Activated T-cell treated with anti-CD3 and anti-CD28 coated beads, Interleukin-2, amount 50 U/mL, for 4 hours (primary cell): Measurements from ENCODE around the gene NET1. TPM values are rescaled to one million over a fixed set of nuclear protein-coding genes. Genes with fewer than 3 reads are reported as not detected.
"Not testable (repeated sequence)": the region's sequence is repeated elsewhere in the genome, so short reads cannot be mapped to it uniquely, and the experiment has no call there.

Experiments used
- ATAC-seq, 2 donors: fragments of 200-7000 bp; cut with Tn5 transposase; one replicate each; pipeline ENCODE4 v1.10.0; 2021
- DNase-seq: peaks from one replicate; pipeline ENCODE4 v3.0.0-alpha.2; 2020
- H3K27me3 Mint-ChIP-seq: one replicate; pipeline ENCODE4 v1.8.0; 2021; ENCODE audit warnings: low read depth, mixed read lengths
- H3K36me3 Mint-ChIP-seq: one replicate; pipeline ENCODE4 v1.8.0; 2022; ENCODE audit warnings: mixed read lengths; ENCODE audit not compliant: insufficient read depth
- H3K4me1 Mint-ChIP-seq: one replicate; pipeline ENCODE4 v1.8.0; 2021; ENCODE audit warnings: low read depth, mixed read lengths
- H3K4me3 Mint-ChIP-seq: one replicate; pipeline ENCODE4 v1.8.0; 2021; ENCODE audit warnings: mild to moderate bottlenecking, moderate library complexity, mixed read lengths
- H3K9me3 Mint-ChIP-seq: one replicate; pipeline ENCODE4 v1.8.0; 2021; ENCODE audit warnings: mixed read lengths
- total RNA-seq, 3 donors: library from RNA; stranded (reverse); gene quantifications; one replicate each; pipeline ENCODE4 v1.2.1, GENCODE V29; 2021

The NET1 gene
- total RNA-seq, 3 donors from 2014 or later = 12.7 to 35.4 (median 17.6) TPM

DNA sequence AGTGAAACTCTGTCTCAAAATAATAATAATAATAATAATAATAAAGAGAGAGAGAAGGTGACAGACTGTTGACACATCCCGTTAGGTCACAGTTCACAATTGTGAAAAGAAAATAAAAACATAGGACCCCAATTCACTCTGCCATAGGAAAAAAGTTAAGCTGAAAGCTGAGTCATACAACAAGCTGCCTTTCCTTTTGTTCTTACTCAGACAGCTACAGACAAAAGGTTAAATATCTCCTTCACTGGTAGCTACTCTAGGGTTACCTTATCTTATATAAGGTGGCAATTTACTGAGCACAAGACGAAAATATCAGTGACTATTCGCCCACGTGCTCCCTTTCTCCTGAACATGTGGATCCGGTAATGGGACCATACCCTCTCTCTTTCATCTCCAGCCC, 25.2 kb upstream of the NET1 start:
- Mint-ChIP-seq H3K27me3 (peaks cover 10% of the 10 kb centered on the region), H3K4me1 (no peaks in the 10 kb centered on the region), H3K9me3 (peaks cover 36% of the 10 kb centered on the region), H3K4me3 (no peak overlapping the region), H3K36me3 (peaks cover 5% of the 10 kb centered on the region)
- DNase-seq (no peak), ATAC-seq (no peak)

DNA sequence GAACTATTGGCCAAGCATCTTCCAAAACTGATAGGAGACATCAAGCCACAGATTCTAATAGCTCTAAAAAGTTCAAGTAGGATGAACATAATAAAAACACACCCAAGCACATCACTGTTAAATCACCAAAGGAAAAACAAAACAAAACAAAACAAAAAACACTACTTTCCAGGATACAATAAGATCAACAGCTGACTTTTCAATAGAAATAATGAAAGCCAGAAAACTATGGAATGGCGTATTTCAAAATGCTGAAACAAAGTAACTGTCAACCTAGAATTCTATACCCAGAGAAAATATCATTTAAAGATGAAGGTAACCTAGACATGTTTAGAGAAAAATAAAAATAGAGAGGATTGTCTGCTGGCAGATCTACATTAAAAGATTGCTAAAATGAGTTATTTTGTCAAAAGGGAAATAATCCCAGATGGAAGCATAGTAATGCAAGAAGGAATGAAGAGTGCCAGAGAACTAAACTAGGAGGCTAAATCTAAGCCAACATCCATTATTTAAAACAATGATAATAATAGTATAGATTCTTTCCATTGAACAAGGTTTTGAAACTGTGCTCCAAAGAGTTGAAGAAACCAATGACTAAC, 21.7 kb upstream of the NET1 start:
- ATAC-seq (no peak), DNase-seq (no peak)
- no peak overlapping the region for H3K4me3 Mint-ChIP-seq
- no peaks in the 10 kb centered on the region for H3K4me1 Mint-ChIP-seq
- H3K9me3 Mint-ChIP-seq = peaks cover 38% of the 10 kb centered on the region
- peaks cover 12% of the 10 kb centered on the region for H3K27me3 Mint-ChIP-seq
- peaks cover 5% of the 10 kb centered on the region for H3K36me3 Mint-ChIP-seq

DNA sequence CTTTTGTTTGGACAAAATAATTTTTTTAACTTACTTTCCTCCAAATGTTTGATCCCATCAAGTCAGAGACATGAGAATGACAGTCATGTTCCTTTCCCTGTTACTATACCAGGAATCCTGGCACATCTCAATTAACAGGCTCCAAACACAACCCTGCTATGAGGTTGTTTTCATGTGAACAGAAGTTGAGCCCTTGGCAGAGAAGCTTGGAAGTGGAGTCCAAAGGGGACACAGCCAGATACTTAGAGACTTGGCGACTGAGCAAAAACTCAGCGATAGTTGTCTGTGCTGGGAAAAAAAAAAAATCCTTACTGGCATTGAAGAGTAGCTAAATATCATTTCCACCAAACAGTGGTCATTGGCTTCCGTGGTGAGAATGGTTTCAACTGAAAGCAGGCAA, 20.6 kb upstream of the NET1 start:
- ATAC-seq (no peak), DNase-seq (no peak)
- peaks cover 5% of the 10 kb centered on the region for H3K36me3 Mint-ChIP-seq
- peaks cover 12% of the 10 kb centered on the region for H3K27me3 Mint-ChIP-seq
- peaks cover 38% of the 10 kb centered on the region for H3K9me3 Mint-ChIP-seq
- no peaks in the 10 kb centered on the region for H3K4me1 Mint-ChIP-seq
- H3K4me3 Mint-ChIP-seq = no peak overlapping the region

DNA sequence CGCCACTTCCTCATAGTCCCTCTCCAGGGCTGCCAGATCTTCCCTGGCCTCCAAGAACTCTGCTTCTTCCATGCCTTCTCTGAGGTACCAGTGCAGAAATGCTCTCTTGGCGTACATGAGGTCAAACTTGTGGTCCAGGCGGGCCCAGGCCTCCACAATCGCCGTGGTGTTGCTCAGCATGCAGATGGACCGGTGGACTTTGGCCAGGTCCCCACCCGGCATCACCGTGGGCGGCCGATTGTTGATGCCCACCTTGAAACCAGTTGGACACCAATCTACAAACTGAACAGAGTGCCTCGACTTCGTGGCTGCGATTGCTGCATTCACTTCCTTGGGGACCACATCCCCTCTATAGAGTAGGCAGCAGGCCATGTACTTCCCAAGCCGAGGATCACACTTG, 18.8 kb upstream of the NET1 start:
- no peak for DNase-seq
- Mint-ChIP-seq H3K9me3 (peaks cover 33% of the 10 kb centered on the region), H3K27me3 (peaks cover 13% of the 10 kb centered on the region), H3K4me1 (no peaks in the 10 kb centered on the region), H3K36me3 (peaks cover 3% of the 10 kb centered on the region), H3K4me3 (no peak overlapping the region)
- ATAC-seq = no peak

DNA sequence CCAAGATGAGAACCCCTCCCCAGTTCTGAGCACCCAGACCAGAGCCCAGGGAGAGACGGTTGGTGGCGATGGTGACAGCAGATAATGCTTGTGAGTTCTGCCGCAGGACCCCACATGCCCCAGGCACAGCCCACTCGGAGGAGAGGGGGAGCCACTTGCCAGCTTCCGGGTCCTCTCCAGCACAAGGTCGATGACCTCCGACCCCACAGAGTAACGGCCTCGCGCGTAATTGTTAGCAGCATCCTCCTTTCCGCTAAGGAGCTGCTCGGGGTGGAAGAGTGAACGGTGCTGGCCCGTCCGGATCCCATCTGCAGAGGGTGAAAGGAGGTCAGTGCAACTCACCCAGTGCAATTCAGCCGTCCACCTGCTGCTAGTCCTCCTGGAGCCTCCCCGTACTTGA, 17.2 kb upstream of the NET1 start:
- DNase-seq = no peak
- Mint-ChIP-seq H3K9me3 (peaks cover 21% of the 10 kb centered on the region), H3K4me1 (no peaks in the 10 kb centered on the region), H3K36me3 (peaks cover 3% of the 10 kb centered on the region), H3K27me3 (peaks cover 13% of the 10 kb centered on the region), H3K4me3 (no peak overlapping the region)
- ATAC-seq = no peak

DNA sequence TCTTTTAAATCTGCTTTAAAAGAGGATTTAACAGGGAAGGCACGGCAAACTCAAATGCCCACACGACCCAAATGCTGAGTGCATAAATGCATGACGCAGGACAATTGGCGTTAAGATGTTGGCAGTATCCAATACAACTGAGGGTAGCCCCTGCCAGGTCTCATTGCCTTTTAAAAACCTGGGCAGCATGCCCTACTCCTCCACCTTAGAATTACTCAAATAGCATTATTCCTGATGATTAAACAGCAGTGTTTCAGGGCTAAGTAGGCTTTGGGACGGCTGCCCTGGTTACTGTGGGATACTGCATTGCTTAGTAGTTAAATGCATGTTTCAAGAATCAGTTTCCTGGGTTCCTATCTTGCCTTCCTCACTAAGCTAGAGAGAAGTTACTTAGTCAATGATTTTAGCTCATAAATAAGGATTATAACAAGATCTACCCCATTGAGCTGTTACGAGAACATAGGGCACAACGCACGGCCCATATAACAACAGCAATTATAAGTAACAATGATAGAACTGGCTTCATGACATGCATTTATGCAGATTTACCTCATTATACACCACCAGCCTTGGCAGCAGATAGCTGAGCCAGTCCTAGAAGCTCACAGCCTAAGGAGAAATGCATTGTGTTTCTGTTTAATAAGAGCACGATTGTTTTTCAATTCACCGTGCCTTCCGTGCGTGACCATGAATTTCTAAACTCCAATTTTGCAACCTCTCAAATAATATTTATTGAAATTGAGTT, 15.6 kb upstream of the NET1 start:
- Mint-ChIP-seq H3K36me3 (no peaks in the 10 kb centered on the region), H3K4me3 (no peak overlapping the region), H3K27me3 (peaks cover 16% of the 10 kb centered on the region), H3K9me3 (peaks cover 7% of the 10 kb centered on the region), H3K4me1 (no peaks in the 10 kb centered on the region)
- no peak for DNase-seq
- no peak for ATAC-seq

DNA sequence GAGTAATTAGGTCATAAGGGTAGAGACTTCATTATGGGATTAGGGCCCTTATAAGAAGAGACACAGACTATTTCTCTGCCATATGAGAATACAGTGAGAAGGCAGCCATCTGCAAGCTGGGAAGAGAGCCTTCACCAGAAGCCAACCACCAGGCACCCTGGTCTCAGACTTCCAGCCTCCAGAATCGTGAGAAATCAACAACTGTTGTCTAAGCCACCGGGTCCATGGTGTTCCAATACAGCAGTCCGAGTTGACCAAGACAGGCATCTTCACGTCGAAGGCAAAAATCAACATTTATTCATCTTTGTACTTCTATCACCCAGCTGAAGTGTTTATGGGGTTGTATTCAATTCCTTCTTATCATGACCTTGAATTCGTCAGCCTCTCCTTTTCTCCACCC, 13.0 kb upstream of the NET1 start:
- ATAC-seq = no peak

DNA sequence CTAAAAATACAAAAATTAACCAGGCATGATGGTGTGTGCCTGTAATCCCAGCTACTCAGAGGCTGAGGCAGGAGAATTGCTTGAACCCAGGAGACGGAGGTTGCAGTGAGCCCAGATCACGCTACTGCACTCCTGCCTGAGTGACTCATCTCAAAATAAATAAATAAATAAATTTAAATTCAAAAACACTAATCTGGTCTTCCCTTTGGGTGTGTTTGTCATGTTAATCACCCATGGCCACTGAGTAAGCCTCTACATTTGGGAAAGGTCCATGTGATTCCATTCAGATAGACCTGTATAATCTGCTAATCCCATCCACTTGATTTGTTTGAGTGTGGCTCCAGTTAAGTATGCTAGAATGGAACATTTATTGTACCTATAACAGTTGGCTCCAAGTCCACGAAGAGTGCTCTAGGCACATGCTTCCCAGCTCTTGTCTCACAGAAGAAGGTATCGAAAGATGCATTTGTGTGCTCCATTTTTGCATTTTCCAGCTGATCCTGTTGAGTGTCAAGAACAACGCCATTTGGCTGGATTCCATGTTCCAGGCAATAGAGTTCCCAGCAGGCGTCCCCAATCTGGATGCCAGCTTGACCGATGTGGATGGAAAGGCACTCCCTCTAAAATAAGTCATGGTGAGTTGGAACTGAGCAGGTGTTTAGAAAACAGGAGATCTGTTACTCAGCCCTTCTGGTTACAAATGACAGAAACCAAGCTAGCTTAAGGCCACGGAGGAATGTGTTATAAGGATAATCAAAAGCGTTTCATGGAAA, 11.7 kb upstream of the NET1 start:
- DNase-seq (no peak), ATAC-seq (no peak)
- peaks cover 13% of the 10 kb centered on the region for H3K27me3 Mint-ChIP-seq
- no peak overlapping the region for H3K4me3 Mint-ChIP-seq
- H3K36me3 Mint-ChIP-seq = no peaks in the 10 kb centered on the region
- no peaks in the 10 kb centered on the region for H3K4me1 Mint-ChIP-seq
- H3K9me3 Mint-ChIP-seq = no peaks in the 10 kb centered on the region

More for the DNA sequence above, 13.0 kb upstream of the NET1 start:
- Mint-ChIP-seq H3K27me3 (peaks cover 13% of the 10 kb centered on the region), H3K4me1 (no peaks in the 10 kb centered on the region), H3K9me3 (no peaks in the 10 kb centered on the region), H3K36me3 (no peaks in the 10 kb centered on the region), H3K4me3 (no peak overlapping the region)
- DNase-seq = no peak

DNA sequence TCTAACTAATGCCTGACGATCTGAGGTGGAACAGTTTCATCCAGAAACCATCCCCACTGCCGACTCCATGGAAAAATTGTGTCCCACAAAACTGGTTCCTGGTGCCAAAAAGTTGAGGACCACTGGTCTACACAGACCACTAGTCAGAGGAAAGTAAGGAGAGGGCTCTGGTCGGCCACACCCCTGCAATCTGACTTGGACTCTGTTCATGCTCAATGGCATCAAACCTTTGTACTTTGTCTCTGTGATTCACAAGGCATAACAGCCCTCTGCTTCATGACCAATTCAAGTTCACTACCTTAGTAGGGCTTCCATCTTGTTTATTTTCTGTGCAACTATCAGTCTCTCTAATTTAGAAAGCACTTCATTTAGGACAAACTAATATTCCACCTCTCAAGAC, 9.6 kb upstream of the NET1 start:
- no peak for DNase-seq
- no peaks in the 10 kb centered on the region for H3K9me3 Mint-ChIP-seq
- no peaks in the 10 kb centered on the region for H3K4me1 Mint-ChIP-seq
- no peak overlapping the region for H3K4me3 Mint-ChIP-seq
- H3K27me3 Mint-ChIP-seq = peaks cover 7% of the 10 kb centered on the region
- no peaks in the 10 kb centered on the region for H3K36me3 Mint-ChIP-seq
- no peak for ATAC-seq

DNA sequence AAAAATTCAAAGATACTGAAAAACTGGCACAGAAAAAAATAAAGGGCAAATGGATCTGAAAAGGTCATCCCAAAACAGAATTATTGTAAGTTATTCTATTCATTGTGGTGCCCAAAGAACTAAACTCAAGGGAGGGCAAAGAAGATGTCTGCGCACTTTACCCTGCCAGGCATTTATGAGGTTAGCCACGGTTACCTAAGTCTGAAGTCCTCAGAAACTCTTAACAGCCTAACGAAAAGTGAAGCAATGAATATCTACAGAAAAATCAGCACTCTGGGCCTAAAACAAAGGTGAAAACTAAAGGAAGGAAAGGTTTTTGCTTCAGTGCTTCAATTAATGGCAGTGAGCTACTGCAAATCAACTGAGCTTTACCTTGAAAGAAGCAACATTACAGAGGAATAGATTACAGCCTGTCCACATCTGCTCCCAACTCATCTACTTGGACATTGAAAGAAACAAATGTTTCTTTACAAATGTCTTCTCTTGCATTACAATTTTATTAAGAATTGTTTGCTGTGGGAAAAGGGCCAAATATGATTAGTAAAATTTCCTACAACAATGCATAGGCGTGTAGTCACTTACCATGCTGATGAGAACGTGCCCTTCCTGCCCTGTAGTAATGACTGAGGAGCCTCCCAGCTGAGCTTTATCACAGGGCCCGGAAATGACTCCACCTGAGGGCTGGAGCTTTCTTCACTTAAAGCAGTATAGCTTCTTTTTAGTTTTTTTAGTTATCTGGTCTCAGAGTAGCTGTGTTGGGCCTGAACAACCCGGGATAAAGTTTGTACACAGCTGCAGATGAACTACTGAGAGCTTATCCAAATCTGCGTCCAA, 7.9 kb upstream of the NET1 start, which contains the start of gene TUBAL3:
Gene TUBAL3, minus strand, starts transcription at position 621 of the 834 bp plus-strand sequence. Its CDS starts 36 bp downstream, at position 585.
- H3K4me3 Mint-ChIP-seq = no peak within 1 kb of the TSS
- DNase-seq = no peak
- no peak for ATAC-seq
- no peaks in the 10 kb centered on the region for H3K4me1 Mint-ChIP-seq
- H3K36me3 Mint-ChIP-seq = no peaks in the 10 kb centered on the region
- peaks cover 7% of the 10 kb centered on the region for H3K27me3 Mint-ChIP-seq
- no peaks in the 10 kb centered on the region for H3K9me3 Mint-ChIP-seq

DNA sequence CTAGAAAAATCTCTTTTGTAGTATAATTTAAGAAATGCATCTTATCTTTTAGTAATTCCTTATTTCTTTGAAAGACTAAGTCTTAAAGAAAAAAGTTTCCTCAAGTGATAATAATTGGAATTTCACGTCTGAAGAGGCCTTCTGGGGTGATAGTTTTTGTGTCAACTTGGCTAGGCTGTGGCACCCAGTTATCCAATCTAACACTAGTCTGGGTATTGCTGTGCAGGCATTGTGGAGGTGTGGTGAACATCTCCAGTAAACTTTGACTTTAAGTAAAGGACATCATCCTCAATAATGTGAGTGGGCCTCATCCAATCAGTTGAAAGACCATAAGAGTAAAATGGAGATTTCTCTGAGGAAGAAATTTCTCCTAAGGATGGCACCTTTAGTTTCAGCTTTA, 5.4 kb upstream of the NET1 start:
- no peaks in the 10 kb centered on the region for H3K36me3 Mint-ChIP-seq
- ATAC-seq = no peak
- DNase-seq = no peak
- H3K4me1 Mint-ChIP-seq = no peaks in the 10 kb centered on the region
- H3K9me3 Mint-ChIP-seq = no peaks in the 10 kb centered on the region
- H3K27me3 Mint-ChIP-seq = peaks cover 13% of the 10 kb centered on the region
- no peak overlapping the region for H3K4me3 Mint-ChIP-seq

DNA sequence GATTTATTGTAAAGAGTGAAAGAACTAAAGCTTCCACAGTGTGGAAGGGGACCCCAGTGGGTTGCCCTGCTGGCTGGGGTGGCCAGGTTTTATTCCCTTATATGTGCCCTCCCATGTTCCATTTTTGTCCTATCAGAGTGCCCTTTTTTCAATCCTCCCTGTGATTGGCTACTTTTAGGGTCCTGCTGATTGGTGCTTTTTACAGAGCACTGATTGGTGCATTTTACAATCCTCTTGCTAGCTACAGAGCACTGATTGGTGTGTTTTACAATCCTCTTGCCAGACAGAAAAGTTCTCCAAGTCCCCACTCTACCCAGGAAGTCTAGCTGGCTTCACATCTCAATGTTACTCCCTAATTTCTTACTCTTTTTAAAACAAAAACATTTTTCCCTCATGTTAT, 1.6 kb upstream of the NET1 start:
- not testable (repeated sequence) for H3K4me3 Mint-ChIP-seq, H3K9me3 Mint-ChIP-seq, ATAC-seq, H3K36me3 Mint-ChIP-seq, H3K4me1 Mint-ChIP-seq, DNase-seq
- H3K27me3 Mint-ChIP-seq = peaks cover 15% of the 10 kb centered on the region

DNA sequence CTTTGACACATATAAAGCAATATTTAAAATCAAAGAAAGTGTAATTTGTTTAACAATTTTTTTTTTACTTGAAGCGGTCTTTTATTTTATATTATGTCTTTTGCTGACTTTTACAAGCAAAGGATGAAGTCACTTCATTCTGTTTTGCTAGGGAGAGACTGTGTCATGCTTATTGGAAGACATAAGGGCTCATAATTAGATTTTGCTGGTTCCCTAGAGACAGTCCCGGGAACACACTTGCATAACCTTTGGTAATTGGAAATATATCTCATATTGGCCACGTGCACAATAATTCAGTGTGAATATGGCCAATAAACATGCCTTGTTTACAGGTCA, 448 bp upstream of the NET1 start:
- DNase-seq (no peak), ATAC-seq (no peak)
- Mint-ChIP-seq H3K4me3 (peak overlapping the region; percentile 78), H3K9me3 (no peaks in the 10 kb centered on the region), H3K36me3 (no peaks in the 10 kb centered on the region), H3K4me1 (peaks cover 4% of the 10 kb centered on the region), H3K27me3 (peaks cover 15% of the 10 kb centered on the region)
